Panc1 (cell line): ENCODE data around the gene LRRC47.

ENCODE experiments used
- CTCF ChIP-seq: fragments of 450-650 bp; IDR thresholded peaks from 2 replicates; pipeline ENCODE4 v1.5.1; 2017; ENCODE audit warnings: mild to moderate bottlenecking
- POLR2AphosphoS5 ChIP-seq: IDR thresholded peaks from 2 replicates; pipeline ENCODE4 v1.6.1; 2012; ENCODE audit warnings: mild to moderate bottlenecking, low read depth, low read length, moderate library complexity

DNA sequence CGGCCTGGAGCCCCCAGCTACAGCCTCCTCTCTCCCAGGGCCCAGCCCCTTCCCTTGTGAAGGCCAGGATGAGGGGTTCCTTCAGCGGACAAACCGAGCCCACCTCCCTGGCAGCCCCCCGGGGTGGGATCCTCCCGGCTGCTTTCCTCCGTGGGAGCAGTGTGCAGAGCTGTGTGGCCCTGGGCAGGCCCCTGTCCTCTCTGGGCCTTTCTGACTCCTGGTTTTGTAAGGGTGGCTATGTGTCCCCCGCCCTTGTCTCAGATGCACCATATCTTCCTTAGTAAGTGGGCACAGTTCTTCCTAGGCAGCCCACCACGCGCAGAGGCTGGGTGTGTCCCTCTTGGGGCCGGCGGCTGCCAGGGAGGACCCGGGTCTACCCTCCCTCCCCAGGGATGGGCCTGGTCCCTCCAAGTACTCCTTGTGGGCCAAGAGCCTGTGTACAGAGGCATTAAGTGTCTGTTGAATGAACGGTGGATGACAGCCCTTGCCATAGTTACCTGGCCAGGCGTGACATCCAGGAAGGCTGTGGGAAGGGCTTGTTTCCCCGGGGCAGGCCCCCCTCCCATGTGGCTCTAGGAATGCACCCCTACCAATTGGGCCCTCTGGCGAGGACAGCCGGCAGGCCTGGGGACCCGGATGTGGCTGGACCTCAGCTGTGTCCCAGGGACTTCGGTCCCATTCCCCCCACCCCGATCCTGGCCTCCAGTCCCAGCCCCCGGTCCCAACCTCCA lies 19.9 kb downstream of the LRRC47 start:
- TF ChIP-seq POLR2AphosphoS5: no peak; the same call in 1 of the 2 replicates
- peak; percentile 60 for TF ChIP-seq CTCF
